GM12878 (cell line): Measurements from ENCODE around the gene OTOGL.

ENCODE experiments used
- CHD2 ChIP-seq: IDR thresholded peaks from 2 replicates; pipeline ENCODE4 v1.6.1; 2011; ENCODE audit warnings: low read depth, low read length, improper control_type of control experiment, borderline replicate concordance
- IRF5 ChIP-seq: fragments of 450-650 bp; IDR thresholded peaks from 2 replicates; pipeline ENCODE4 v1.6.1; 2017; ENCODE audit warnings: borderline replicate concordance
- PBX3 ChIP-seq: IDR thresholded peaks from 2 replicates; pipeline ENCODE4 v1.6.1; 2011; ENCODE audit warnings: mild to moderate bottlenecking, low read depth, low read length, moderate library complexity; ENCODE audit not compliant: insufficient replicate concordance
- POLR2A ChIP-seq: IDR thresholded peaks from 2 replicates; pipeline ENCODE4 v1.6.1; 2011; ENCODE audit warnings: low read depth, mild to moderate bottlenecking, low read length
- SIX5 ChIP-seq: IDR thresholded peaks from 2 replicates; pipeline ENCODE4 v1.6.1; 2011; ENCODE audit warnings: mild to moderate bottlenecking, low read depth, low read length, moderate library complexity; ENCODE audit not compliant: severe bottlenecking
- SMC3 ChIP-seq: IDR thresholded peaks from 2 replicates; pipeline ENCODE4 v1.6.1; 2011; ENCODE audit warnings: low read length, improper control_type of control experiment, borderline replicate concordance
- TF ChIP-seq, protein P1 (sequence below): IDR thresholded peaks from 2 replicates; pipeline ENCODE4 v1.6.1; 2011; ENCODE audit warnings: low read depth, low read length, improper control_type of control experiment, borderline replicate concordance
- TF ChIP-seq, protein P2 (sequence below): fragments of 450-650 bp; IDR thresholded peaks from 2 replicates; pipeline ENCODE4 v1.6.1; 2017; ENCODE audit warnings: antibody characterized with exemption, mild to moderate bottlenecking, moderate library complexity

- TF ChIP-seq, protein P1, sequence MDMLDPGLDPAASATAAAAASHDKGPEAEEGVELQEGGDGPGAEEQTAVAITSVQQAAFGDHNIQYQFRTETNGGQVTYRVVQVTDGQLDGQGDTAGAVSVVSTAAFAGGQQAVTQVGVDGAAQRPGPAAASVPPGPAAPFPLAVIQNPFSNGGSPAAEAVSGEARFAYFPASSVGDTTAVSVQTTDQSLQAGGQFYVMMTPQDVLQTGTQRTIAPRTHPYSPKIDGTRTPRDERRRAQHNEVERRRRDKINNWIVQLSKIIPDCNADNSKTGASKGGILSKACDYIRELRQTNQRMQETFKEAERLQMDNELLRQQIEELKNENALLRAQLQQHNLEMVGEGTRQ, result no peak
- TF ChIP-seq SIX5, result no peak
- TF ChIP-seq POLR2A, result no peak
- TF ChIP-seq IRF5, result no peak
- TF ChIP-seq, protein P2, sequence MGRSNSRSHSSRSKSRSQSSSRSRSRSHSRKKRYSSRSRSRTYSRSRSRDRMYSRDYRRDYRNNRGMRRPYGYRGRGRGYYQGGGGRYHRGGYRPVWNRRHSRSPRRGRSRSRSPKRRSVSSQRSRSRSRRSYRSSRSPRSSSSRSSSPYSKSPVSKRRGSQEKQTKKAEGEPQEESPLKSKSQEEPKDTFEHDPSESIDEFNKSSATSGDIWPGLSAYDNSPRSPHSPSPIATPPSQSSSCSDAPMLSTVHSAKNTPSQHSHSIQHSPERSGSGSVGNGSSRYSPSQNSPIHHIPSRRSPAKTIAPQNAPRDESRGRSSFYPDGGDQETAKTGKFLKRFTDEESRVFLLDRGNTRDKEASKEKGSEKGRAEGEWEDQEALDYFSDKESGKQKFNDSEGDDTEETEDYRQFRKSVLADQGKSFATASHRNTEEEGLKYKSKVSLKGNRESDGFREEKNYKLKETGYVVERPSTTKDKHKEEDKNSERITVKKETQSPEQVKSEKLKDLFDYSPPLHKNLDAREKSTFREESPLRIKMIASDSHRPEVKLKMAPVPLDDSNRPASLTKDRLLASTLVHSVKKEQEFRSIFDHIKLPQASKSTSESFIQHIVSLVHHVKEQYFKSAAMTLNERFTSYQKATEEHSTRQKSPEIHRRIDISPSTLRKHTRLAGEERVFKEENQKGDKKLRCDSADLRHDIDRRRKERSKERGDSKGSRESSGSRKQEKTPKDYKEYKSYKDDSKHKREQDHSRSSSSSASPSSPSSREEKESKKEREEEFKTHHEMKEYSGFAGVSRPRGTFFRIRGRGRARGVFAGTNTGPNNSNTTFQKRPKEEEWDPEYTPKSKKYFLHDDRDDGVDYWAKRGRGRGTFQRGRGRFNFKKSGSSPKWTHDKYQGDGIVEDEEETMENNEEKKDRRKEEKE, result no peak
- TF ChIP-seq CHD2, result no peak
- no peak for TF ChIP-seq PBX3
- no peak for TF ChIP-seq SMC3
Measured at GRCh38 chr12:80064269-80064668, 35.1 kb upstream of the OTOGL start.
